Mucosa of gallbladder (tissue), 1 donor: ENCODE results near the gene ARSG. TPM values are rescaled to one million over a fixed set of nuclear protein-coding genes. Genes with fewer than 3 reads are reported as not detected.
"Not testable (repeated sequence)": the region's sequence is repeated elsewhere in the genome, so short reads cannot be mapped to it uniquely, and the experiment has no call there.

Experiments
- DNase-seq: peaks from one replicate; pipeline ENCODE4 v3.0.0-alpha.2; 2020; ENCODE audit warnings: low spot score
- total RNA-seq: library from RNA; stranded (reverse); gene quantifications from one replicate; pipeline ENCODE4 v1.2.1, GENCODE V29; 2021
- donor health status: DM: no; HTN: no; CAD: no.

The ARSG gene
- total RNA-seq, 1 donor from 2014 or later, result 2.0 TPM

GRCh38 chr17:68277807-68278206 is 13.5 kb upstream of the ARSG start:
- no peak for DNase-seq

DNA sequence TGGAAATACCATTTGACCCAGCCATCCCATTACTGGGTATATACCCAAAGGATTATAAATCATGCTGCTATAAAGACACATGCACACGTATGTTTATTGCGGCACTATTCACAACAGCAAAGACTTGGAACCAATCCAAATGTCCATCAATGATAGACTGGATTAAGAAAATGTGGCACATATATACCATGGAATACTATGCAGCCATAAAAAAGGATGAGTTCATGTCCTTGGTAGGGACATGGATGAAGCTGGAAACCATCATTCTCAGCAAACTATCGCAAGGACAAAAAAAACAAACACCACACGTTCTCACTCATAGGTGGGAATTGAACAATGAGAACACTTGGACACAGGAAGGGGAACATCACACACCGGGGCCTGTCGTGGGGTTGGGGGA is 9.3 kb upstream of the ARSG start:
- not testable (repeated sequence) for DNase-seq

GRCh38 chr17:68288375-68288774 is 2.9 kb upstream of the ARSG start:
- DNase-seq, result no peak

GRCh38 chr17:68288804-68289203 is 2.5 kb upstream of the ARSG start:
- DNase-seq, result no peak

DNA sequence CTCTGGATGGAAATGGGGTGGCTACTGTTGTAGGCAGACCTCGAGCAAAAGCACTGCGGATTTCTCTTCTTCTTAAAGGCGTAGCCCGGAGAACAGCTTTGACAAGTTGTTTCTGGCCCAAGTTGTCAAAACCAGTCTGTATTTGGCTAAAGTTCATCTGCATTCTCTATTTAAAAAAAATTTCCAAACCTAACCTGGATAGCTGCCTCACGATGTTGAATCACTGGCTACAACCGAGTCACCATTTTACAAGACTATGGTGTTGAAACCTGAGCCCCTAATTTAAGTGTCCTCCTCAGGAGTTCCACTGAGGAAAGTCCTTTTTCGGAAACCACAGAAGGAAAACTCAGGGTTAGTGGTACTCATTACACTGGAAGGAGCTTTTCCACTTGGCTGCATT is 1.8 kb upstream of the ARSG start:
- DNase-seq, result no peak

- no peak for DNase-seq
These were observed 1.4 kb upstream of the ARSG start for GRCh38 chr17:68289936-68290267.

GRCh38 chr17:68290268-68290954 is 884 bp upstream of the ARSG start:
- DNase-seq, result peak; percentile 12

DNA sequence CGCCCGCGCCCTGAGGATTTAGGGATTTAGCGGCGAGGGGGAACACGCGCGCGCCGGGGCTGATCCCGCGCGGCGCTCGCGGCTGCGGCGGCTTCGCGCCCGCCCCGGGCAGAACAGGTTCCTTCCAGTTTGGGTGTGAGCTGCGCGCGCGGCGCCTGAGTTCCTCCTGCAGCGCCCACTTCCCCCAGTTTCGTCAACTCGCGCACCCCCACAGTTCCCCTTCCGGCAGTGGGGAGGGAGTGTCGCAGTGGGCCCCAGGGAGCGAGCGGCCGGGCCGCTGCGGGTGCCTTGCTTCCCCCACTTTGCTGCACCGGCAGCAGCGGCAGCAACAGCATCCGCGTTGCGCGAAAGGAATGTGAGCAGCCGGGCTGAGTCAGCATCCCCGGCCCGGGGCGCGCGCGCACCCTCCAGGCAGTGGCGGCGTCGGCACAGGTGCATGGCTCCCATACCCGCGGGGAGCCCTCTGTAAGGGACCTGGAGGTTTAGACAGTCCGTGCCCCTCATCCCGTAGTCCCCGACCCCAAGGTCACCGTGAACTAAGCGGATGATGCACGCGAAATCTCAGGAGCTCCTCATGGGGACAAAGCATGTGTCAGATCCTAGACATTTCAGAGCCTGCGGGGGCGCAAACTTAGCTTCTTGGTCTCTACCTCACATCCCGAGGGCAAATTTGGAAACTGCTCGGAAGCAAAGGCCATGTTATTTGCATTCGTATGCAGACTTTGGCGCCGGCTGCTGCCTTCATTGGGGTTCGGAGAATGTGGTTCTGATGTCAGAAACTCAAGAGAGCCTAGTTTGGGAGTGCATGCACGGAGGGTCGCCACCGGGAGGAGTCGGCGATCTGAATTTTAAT is 767 bp downstream of the ARSG start:
- peak; percentile 83 for DNase-seq

- no peak for DNase-seq
These were observed 1.4 kb downstream of the ARSG start for GRCh38 chr17:68292689-68293040.

GRCh38 chr17:68293490-68294195 is 2.3 kb downstream of the ARSG start:
- DNase-seq, result no peak

- DNase-seq, result no peak
These were observed 2.9 kb downstream of the ARSG start for GRCh38 chr17:68294196-68294555.

- no peak for DNase-seq
These were observed 3.3 kb downstream of the ARSG start for GRCh38 chr17:68294617-68295016.

DNA sequence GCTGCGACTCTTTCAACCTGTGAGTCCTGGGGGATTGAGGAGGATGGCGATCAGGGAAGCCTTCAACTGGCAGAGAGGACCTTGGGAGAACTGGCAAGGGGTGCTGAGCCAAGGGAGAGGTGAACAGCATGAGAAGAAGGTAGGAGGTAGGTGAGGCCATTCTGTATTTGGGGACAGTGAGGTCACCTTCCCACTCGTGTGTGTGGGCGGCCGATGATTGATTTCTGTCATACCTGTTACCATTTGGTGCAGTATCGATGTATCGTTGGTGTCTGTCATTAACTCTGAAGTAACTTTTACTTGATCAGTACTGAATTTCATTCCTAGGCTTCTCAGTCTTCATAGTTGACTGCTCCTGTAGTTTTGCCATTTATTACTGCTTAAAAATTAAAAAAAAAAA is 3.8 kb downstream of the ARSG start:
- DNase-seq, result no peak

- DNase-seq, result peak; percentile 21
These were observed 5.2 kb downstream of the ARSG start for GRCh38 chr17:68296217-68297191.

- no peak for DNase-seq
These were observed 5.9 kb downstream of the ARSG start for GRCh38 chr17:68297195-68297594.

- no peak for DNase-seq
These were observed 7.3 kb downstream of the ARSG start for GRCh38 chr17:68298601-68299000.

DNA sequence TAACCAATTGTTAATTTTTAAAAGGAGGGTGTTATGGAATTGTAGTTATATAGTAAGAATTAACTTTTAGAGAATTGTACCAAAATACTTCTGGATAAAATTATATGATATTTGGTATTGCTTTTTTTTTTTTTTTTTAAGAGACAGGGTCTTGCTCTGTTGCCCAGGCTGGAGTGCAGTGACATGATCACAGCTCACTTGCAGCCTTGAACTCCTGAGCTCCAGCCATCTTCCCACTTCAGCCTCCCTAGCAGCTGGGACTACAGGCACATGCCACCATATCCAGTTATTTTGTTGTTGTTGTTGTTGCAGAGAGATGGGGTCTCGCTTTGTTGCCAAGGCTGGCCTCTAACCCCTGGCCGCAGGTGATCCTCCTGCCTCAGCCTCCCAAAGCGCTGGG is 8.5 kb downstream of the ARSG start:
- no peak for DNase-seq

DNA sequence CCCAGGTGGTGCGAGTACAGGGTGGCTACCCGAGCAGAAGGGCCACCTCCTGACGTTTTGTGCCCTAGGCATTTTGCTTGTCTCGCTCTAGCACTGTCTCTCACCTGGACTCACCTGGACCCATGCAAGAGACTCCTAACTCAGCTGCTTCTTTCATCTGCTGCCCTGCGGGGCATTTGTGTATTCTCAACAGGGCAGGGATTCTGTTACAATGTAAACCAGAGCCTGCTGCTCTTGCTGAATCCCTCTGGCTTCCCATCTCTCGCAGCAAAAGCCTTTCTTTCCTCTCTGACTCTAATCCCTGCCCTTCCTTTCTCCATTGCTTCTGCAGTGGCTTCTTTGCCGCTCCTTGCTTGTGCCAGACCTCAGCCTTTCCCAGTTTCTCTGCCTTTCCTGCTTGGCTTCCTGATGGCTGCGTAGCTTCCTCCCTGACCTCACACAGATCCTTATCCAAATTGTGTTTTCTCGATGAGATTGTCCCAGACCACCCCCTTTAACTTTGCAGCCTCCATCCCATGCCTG is 10.2 kb downstream of the ARSG start:
- no peak for DNase-seq

DNA sequence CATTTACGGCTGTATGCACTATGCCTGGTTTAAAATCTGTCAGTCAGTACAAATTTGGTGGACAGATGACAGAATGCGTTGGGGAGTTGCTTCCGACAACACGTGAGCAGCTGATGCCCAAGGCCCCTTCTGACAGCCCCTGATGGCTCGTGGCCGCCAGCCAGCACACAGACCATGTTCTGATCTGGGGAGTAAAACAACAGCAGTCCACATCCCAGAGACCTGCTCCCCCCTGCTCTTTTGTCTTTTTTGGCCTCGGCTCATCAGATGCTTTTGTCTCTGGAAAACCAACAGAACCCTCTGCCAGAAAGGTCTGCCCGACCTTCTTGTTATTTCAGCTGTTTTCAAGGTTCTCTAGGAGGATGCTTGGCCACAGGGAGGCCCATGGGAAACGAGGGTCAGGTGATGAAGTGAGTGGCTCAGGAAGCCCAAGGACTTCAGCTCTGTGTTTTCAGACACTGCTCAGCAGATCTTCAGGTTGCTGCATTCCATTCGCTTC is 10.8 kb downstream of the ARSG start:
- no peak for DNase-seq

- DNase-seq, result no peak
These were observed 11.4 kb downstream of the ARSG start for GRCh38 chr17:68302666-68303065.

- no peak for DNase-seq
These were observed 13.4 kb downstream of the ARSG start for GRCh38 chr17:68304706-68305105.
